SW 1271 (cell line): ENCODE data around the gene CAPN6.

Experiments
- DNase-seq, 2 experiments: peaks; one replicate each; lab custom pipeline; 2025; lab: John Stamatoyannopoulos, UW

Gene CAPN6

DNA sequence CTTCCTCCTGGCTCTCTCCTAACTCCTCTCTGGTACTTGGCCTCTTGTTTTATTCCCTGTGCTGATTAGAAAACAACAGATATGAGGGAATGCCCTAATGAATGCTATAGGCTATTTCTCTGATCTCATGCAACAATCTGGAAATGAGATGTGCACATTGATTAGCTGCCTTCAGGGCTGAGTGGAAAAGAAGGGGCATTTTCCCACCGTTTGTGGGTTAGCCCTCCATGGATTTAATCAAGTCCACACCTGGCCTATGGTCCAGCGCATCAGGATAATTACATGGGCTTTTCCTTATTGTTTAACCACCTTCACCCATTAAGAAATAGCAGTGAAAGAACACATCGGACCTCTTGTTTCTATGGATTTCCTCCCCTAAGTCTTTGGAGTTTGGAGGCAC, 70.0 kb downstream of the CAPN6 start:
- DNase-seq = no peak

GRCh38 chrX:111199505-111199904, 70.8 kb downstream of the CAPN6 start:
- no peak for DNase-seq
